ENCODE results near the gene RALGDS.
"Not testable (repeated sequence)": the region's sequence is repeated elsewhere in the genome, so short reads cannot be mapped to it uniquely, and the experiment has no call there.

The RALGDS gene

GRCh38 chr9:133066181-133066983 is 54.7 kb downstream of the RALGDS start:
- DNase-seq, result no peak

- no peak for DNase-seq
Observed at GRCh38 chr9:133065070-133065388, 56.0 kb downstream of the RALGDS start.

GRCh38 chr9:133064241-133065069 is 56.6 kb downstream of the RALGDS start:
- DNase-seq, result no peak

GRCh38 chr9:133063500-133064231 is 57.4 kb downstream of the RALGDS start:
- no peak for DNase-seq

- DNase-seq, result no peak
Observed at GRCh38 chr9:133063159-133063499, 57.9 kb downstream of the RALGDS start.

GRCh38 chr9:133062569-133062968 is 58.5 kb downstream of the RALGDS start:
- DNase-seq, result not testable (repeated sequence)

GRCh38 chr9:133061764-133062145 is 59.3 kb downstream of the RALGDS start, which contains the start of gene CEL:
TSS of gene CEL (plus strand) at chr9:133061981. CDS start at chr9:133062003, 22 bp downstream.
- DNase-seq, result not testable (repeated sequence)

- not testable (repeated sequence) for DNase-seq
Observed at GRCh38 chr9:133061019-133061763, 59.8 kb downstream of the RALGDS start.

- DNase-seq, result no peak
Observed at GRCh38 chr9:133060417-133060841, 60.6 kb downstream of the RALGDS start.

- DNase-seq, result peak; percentile 20
Observed at GRCh38 chr9:133059623-133060022, 61.4 kb downstream of the RALGDS start.

- no peak for DNase-seq
Observed at GRCh38 chr9:133058550-133059320, 62.3 kb downstream of the RALGDS start.

- DNase-seq, result no peak
Observed at GRCh38 chr9:133058071-133058470, 63.0 kb downstream of the RALGDS start.

- no peak for DNase-seq
Observed at GRCh38 chr9:133057553-133057952, 63.5 kb downstream of the RALGDS start.

GRCh38 chr9:133057006-133057405 is 64.0 kb downstream of the RALGDS start:
- DNase-seq, result no peak

- DNase-seq, result no peak
Observed at GRCh38 chr9:133056533-133056932, 64.5 kb downstream of the RALGDS start.

- no peak for DNase-seq
Observed at GRCh38 chr9:133055788-133056420, 65.1 kb downstream of the RALGDS start.

- peak; percentile 97 for DNase-seq
Observed at GRCh38 chr9:133054966-133055365, 66.1 kb downstream of the RALGDS start.

GRCh38 chr9:133054194-133054890 is 66.7 kb downstream of the RALGDS start:
- DNase-seq, result no peak

- DNase-seq, result no peak
Observed at GRCh38 chr9:133051966-133052539, 69.0 kb downstream of the RALGDS start.

GRCh38 chr9:133051281-133051900 is 69.6 kb downstream of the RALGDS start:
- DNase-seq, result no peak

All from fibroblast of skin of back (primary cell).